ENCODE data around the gene PLPPR2.

GRCh38 chr19:11405846-11406643 is 50.8 kb downstream of the PLPPR2 start:
- no peak for TF ChIP-seq POLR2A (IDR thresholded peaks at IDR 0.05; ENCODE audit: low read depth, low read length)
- TF ChIP-seq TAF1 (IDR thresholded peaks at IDR 0.05; ENCODE audit: borderline replicate concordance, low read depth, low read length), result no peak
- TF ChIP-seq POLR2AphosphoS5 (IDR thresholded peaks at IDR 0.05; ENCODE audit: low read depth, low read length), result no peak

Measured in GM12892 (cell line).